SK-N-SH (cell line): ENCODE measurements around the gene CELF2. TPM values are rescaled to one million over a fixed set of nuclear protein-coding genes. Genes with fewer than 3 reads are reported as not detected.

Experiments used
- CTCF ChIA-PET: fragments of 300-600, 350-600 bp; formaldehyde crosslinking; extraction: SDS; loops from one replicate; lab custom pipeline; 2021; lab: Yijun Ruan, JAX
- POLR2A ChIA-PET: fragments of 350-600 bp; sonication (Branson Sonifier 250); formaldehyde crosslinking; extraction: SDS; loops from one replicate; lab custom pipeline; 2020; ENCODE audit warnings: antibody characterized with exemption, inconsistent platforms; lab: Yijun Ruan, JAX
- DNase-seq: peaks from one replicate; pipeline ENCODE4 v3.0.0; 2012
- H2AFZ ChIP-seq: fragments of 200-600 bp; sonication (generic); 2 replicates; pipeline ENCODE4 v1.8.1; 2016; ENCODE audit warnings: antibody characterized with exemption, mild to moderate bottlenecking, low read depth
- H3F3A ChIP-seq: fragments of 200-600 bp; sonication (generic); replicated peaks from 2 replicates; pipeline ENCODE3; 2016; ENCODE audit warnings: antibody characterized with exemption, mild to moderate bottlenecking; ENCODE audit not compliant: insufficient read depth
- H3K27ac ChIP-seq, 2 experiments: fragments of 200-500 bp in 1 of 2; fragments of 200-600 bp in 1 of 2; sonication (Bioruptor generic) in 1 of 2; sonication (generic), shearing (Covaris generic) in 1 of 2; 2 replicates each; pipeline versions ENCODE4 v1.5.1 to v1.6.1; 2014 to 2016; ENCODE audit warnings: low read depth in 2 of 2, inconsistent platforms in 1 of 2, low read length in 1 of 2, mild to moderate bottlenecking in 1 of 2, mixed read lengths in 1 of 2
- H3K27me3 ChIP-seq: fragments of 200-600 bp; sonication (generic), shearing (Covaris generic); 2 replicates; pipeline ENCODE4 v1.6.1; 2016; ENCODE audit warnings: mixed run types; ENCODE audit not compliant: insufficient read depth
- H3K36me3 ChIP-seq, 2 experiments: fragments of 200-500 bp in 1 of 2; fragments of 200-600 bp in 1 of 2; sonication (Bioruptor generic) in 1 of 2; sonication (generic) in 1 of 2; replicated peaks in 1 of 2; 2 replicates each; pipeline versions ENCODE3 to v1.5.1; 2014 to 2016; ENCODE audit warnings: low read length in 1 of 2, mild to moderate bottlenecking in 1 of 2; ENCODE audit not compliant: insufficient read depth in 2 of 2, control insufficient read depth in 1 of 2
- H3K4me1 ChIP-seq, 2 experiments: fragments of 200-500 bp in 1 of 2; fragments of 200-600 bp in 1 of 2; sonication (Bioruptor generic) in 1 of 2; sonication (generic), shearing (Covaris generic) in 1 of 2; 2 replicates each; pipeline versions ENCODE4 v1.5.1 to v1.6.1; 2014 to 2016; ENCODE audit warnings: low read depth in 1 of 2, low read length in 1 of 2, mixed run types in 1 of 2; ENCODE audit not compliant: insufficient read depth in 2 of 2, control insufficient read depth in 1 of 2
- H3K4me2 ChIP-seq: fragments of 200-600 bp; sonication (generic), shearing (Covaris generic); 2 replicates; pipeline ENCODE4 v1.6.1; 2017; ENCODE audit warnings: mixed run types
- H3K4me3 ChIP-seq, 2 experiments: fragments of 200-500 bp in 1 of 2; fragments of 200-600 bp in 1 of 2; sonication (Bioruptor generic) in 1 of 2; sonication (generic), shearing (Covaris generic) in 1 of 2; 2 replicates each; pipeline versions ENCODE4 v1.5.1 to v1.8.1; 2014 to 2016; ENCODE audit warnings: low read depth in 2 of 2, inconsistent platforms in 1 of 2, low read length in 1 of 2, mild to moderate bottlenecking in 1 of 2, mixed read lengths in 1 of 2, moderate library complexity in 1 of 2
- H3K79me2 ChIP-seq: fragments of 200-600 bp; sonication (generic); 2 replicates; pipeline ENCODE4 v1.8.1; 2017; ENCODE audit warnings: mild to moderate bottlenecking; ENCODE audit not compliant: insufficient read depth
- H3K9ac ChIP-seq: fragments of 200-600 bp; sonication (generic); 2 replicates; pipeline ENCODE4 v1.6.1; 2017; ENCODE audit warnings: mixed run types
- H3K9me2 ChIP-seq: fragments of 200-600 bp; sonication (generic); 2 replicates; pipeline ENCODE4 v1.6.1; 2017; ENCODE audit warnings: mixed run types
- H3K9me3 ChIP-seq: fragments of 200-600 bp; sonication (generic); 2 replicates; pipeline ENCODE4 v1.6.1; 2017; ENCODE audit warnings: mixed run types, mild to moderate bottlenecking, moderate library complexity
- H4K20me1 ChIP-seq: fragments of 200-600 bp; sonication (generic); 2 replicates; pipeline ENCODE4 v1.6.1; 2017; ENCODE audit warnings: mild to moderate bottlenecking, mixed run types; ENCODE audit not compliant: insufficient read depth
- ELF1 ChIP-seq: IDR thresholded peaks from 2 replicates; pipeline ENCODE4 v1.4.0; 2012
- EP300 ChIP-seq, 2 experiments: IDR thresholded peaks; 2 replicates each; pipeline versions ENCODE4 v1.4.0 to v1.6.1; 2012; ENCODE audit warnings: borderline replicate concordance in 1 of 2, low read depth in 1 of 2, low read length in 1 of 2
- FOXM1 ChIP-seq: IDR thresholded peaks from 2 replicates; pipeline ENCODE4 v1.4.0; 2012; ENCODE audit warnings: low read depth, mild to moderate bottlenecking
- JUND ChIP-seq: IDR thresholded peaks from 2 replicates; pipeline ENCODE4 v1.4.0; 2012
- MAX ChIP-seq: IDR thresholded peaks from 2 replicates; pipeline ENCODE4 v1.4.0; 2012; ENCODE audit warnings: low read depth
- NFIC ChIP-seq: IDR thresholded peaks from 2 replicates; pipeline ENCODE4 v1.4.0; 2012; ENCODE audit warnings: borderline replicate concordance
- NRF1 ChIP-seq: IDR thresholded peaks from 2 replicates; pipeline ENCODE4 v1.6.1; 2012; ENCODE audit warnings: low read depth, mild to moderate bottlenecking, low read length
- RAD21 ChIP-seq: IDR thresholded peaks from 2 replicates; pipeline ENCODE4 v1.6.1; 2012; ENCODE audit warnings: mild to moderate bottlenecking, low read length
- RCOR1 ChIP-seq: fragments of 150-350 bp; IDR thresholded peaks from 2 replicates; pipeline ENCODE4 v1.6.1; 2017; ENCODE audit warnings: antibody characterized with exemption, low read length
- RFX5 ChIP-seq: IDR thresholded peaks from 2 replicates; pipeline ENCODE4 v1.6.1; 2012; ENCODE audit warnings: mild to moderate bottlenecking, improper control_type of control experiment, low read length
- SIN3A ChIP-seq: IDR thresholded peaks from 2 replicates; pipeline ENCODE4 v1.6.1; 2012; ENCODE audit warnings: low read depth, mild to moderate bottlenecking, low read length, moderate library complexity, borderline replicate concordance
- TCF12 ChIP-seq: IDR thresholded peaks from 2 replicates; pipeline ENCODE4 v1.4.0; 2012
- TEAD4 ChIP-seq: IDR thresholded peaks from 2 replicates; pipeline ENCODE4 v1.4.0; 2012; ENCODE audit warnings: mild to moderate bottlenecking, borderline replicate concordance; ENCODE audit not compliant: insufficient read depth
- USF1 ChIP-seq: IDR thresholded peaks from 2 replicates; pipeline ENCODE4 v1.4.0; 2012; ENCODE audit warnings: low read depth, borderline replicate concordance
- YY1 ChIP-seq: IDR thresholded peaks from 2 replicates; pipeline ENCODE4 v1.4.0; 2012; ENCODE audit warnings: low read depth, mild to moderate bottlenecking
- WGBS: methylation state at CpG from one replicate; pipeline ENCODE4 v1.1.6; 2017; ENCODE audit warnings: low lambda C conversion rate; 5-methylcytosine and 5-hydroxymethylcytosine counted together
- polyA plus RNA-seq, 3 experiments: library from polyadenylated mRNA; depleted of rRNA; stranded (reverse); fragments of >200 nt; gene quantifications; 2 replicates each; pipeline ENCODE4 v1.2.3, GENCODE V29; 2012
- TF ChIP-seq, protein P1 (sequence below): IDR thresholded peaks from 2 replicates; pipeline ENCODE4; 2012
- TF ChIP-seq, protein P2 (sequence below): IDR thresholded peaks from 2 replicates; pipeline ENCODE4 v1.6.1; 2012; ENCODE audit warnings: mild to moderate bottlenecking, low read depth, low read length, moderate library complexity

CELF2 gene
- polyA plus RNA-seq, 1 of the 3 experiments (the other 2 are of a cell fraction), result 0.03 TPM

- no peak for TF ChIP-seq NRF1
Measured at GRCh38 chr10:11213137-11213536, 195.5 kb downstream of the CELF2 start (continued).

- WGBS, result 50% methylated on average over 6 of the region's 10 CpGs
Measured at GRCh38 chr10:11214407-11214806, 196.7 kb downstream of the CELF2 start.

More at GRCh38 chr10:11214407-11214806, 196.7 kb downstream of the CELF2 start:
- H3K36me3 ChIP-seq, result no peaks in the 10 kb centered on the region
- no peaks in the 10 kb centered on the region for H3K9me3 ChIP-seq
- ChIA-PET POLR2A (no interaction called here), CTCF (no interaction called here)
- H2AFZ ChIP-seq, result no peak overlapping the region
- H3K79me2 ChIP-seq, result no peaks in the 10 kb centered on the region
- no peak overlapping the region for H3K27ac ChIP-seq
- no peaks in the 10 kb centered on the region for H3K4me1 ChIP-seq
- no peak overlapping the region for H3K4me3 ChIP-seq
- no peaks in the 10 kb centered on the region for H3K27me3 ChIP-seq
- TF ChIP-seq USF1 (no peak), RFX5 (no peak), FOXM1 (no peak), MAX (no peak), TCF12 (no peak), RCOR1 (no peak), NFIC (no peak), YY1 (no peak), RAD21 (no peak), JUND (no peak), TEAD4 (no peak), ELF1 (no peak), EP300 (IDR thresholded peaks at IDR 0.05; ENCODE audit: borderline replicate concordance in 1 of 2, low read depth in 1 of 2, low read length in 1 of 2) (no peak), SIN3A (no peak)
- TF ChIP-seq, protein P1, sequence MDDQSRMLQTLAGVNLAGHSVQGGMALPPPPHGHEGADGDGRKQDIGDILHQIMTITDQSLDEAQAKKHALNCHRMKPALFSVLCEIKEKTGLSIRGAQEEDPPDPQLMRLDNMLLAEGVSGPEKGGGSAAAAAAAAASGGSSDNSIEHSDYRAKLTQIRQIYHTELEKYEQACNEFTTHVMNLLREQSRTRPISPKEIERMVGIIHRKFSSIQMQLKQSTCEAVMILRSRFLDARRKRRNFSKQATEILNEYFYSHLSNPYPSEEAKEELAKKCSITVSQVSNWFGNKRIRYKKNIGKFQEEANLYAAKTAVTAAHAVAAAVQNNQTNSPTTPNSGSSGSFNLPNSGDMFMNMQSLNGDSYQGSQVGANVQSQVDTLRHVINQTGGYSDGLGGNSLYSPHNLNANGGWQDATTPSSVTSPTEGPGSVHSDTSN, result no peak
- TF ChIP-seq, protein P2, sequence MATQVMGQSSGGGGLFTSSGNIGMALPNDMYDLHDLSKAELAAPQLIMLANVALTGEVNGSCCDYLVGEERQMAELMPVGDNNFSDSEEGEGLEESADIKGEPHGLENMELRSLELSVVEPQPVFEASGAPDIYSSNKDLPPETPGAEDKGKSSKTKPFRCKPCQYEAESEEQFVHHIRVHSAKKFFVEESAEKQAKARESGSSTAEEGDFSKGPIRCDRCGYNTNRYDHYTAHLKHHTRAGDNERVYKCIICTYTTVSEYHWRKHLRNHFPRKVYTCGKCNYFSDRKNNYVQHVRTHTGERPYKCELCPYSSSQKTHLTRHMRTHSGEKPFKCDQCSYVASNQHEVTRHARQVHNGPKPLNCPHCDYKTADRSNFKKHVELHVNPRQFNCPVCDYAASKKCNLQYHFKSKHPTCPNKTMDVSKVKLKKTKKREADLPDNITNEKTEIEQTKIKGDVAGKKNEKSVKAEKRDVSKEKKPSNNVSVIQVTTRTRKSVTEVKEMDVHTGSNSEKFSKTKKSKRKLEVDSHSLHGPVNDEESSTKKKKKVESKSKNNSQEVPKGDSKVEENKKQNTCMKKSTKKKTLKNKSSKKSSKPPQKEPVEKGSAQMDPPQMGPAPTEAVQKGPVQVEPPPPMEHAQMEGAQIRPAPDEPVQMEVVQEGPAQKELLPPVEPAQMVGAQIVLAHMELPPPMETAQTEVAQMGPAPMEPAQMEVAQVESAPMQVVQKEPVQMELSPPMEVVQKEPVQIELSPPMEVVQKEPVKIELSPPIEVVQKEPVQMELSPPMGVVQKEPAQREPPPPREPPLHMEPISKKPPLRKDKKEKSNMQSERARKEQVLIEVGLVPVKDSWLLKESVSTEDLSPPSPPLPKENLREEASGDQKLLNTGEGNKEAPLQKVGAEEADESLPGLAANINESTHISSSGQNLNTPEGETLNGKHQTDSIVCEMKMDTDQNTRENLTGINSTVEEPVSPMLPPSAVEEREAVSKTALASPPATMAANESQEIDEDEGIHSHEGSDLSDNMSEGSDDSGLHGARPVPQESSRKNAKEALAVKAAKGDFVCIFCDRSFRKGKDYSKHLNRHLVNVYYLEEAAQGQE, result no peak
- H3K9me2 ChIP-seq, result no peaks in the 10 kb centered on the region
- no peak for DNase-seq
- no peak overlapping the region for H3K4me2 ChIP-seq
- H4K20me1 ChIP-seq, result no peaks in the 10 kb centered on the region
- H3K9ac ChIP-seq, result no peak overlapping the region
- no peaks in the 10 kb centered on the region for H3F3A ChIP-seq
